Naive thymus-derived CD8-positive, alpha-beta T cell (primary cell): ENCODE data around the gene ACTL7B. TPM values are rescaled to one million over a fixed set of nuclear protein-coding genes. Genes with fewer than 3 reads are reported as not detected.

Experiments used
- ATAC-seq, 2 donors: fragments of 150-1000 bp; cut with Tn5 transposase in 1 of 2; sonication (Bioruptor Pico), chemical (Tn5 transposase) in 1 of 2; 1 replicate in 1 of 2; 2 replicates in 1 of 2; pipeline ENCODE4 v1.10.0; 2021; ENCODE audit warnings: mild to moderate bottlenecking in 2 of 2, moderate library complexity in 2 of 2
- POLR2A ChIA-PET: fragments of 350-600 bp; sonication (Branson Sonifier 250); formaldehyde crosslinking; loops from one replicate; lab custom pipeline; 2021; ENCODE audit warnings: antibody characterized with exemption; lab: Charles Lee
- DNase-seq, 10 donors: peaks; one replicate each; pipeline versions ENCODE4 v3.0.0 to v3.0.0-alpha.2; 2020 to 2022
- H3K27ac Mint-ChIP-seq, 10 donors: one replicate each; pipeline ENCODE4 v1.8.0; 2020 to 2022; ENCODE audit warnings: mild to moderate bottlenecking in 10 of 10, mixed read lengths in 10 of 10, moderate library complexity in 4 of 10, inconsistent platforms in 1 of 10
- H3K27me3 Mint-ChIP-seq, 5 donors: one replicate each; pipeline ENCODE4 v1.8.0; 2021 to 2022; ENCODE audit warnings: mixed read lengths in 5 of 5
- H3K36me3 Mint-ChIP-seq, 3 donors: one replicate each; pipeline ENCODE4 v1.8.0; 2020 to 2022; ENCODE audit warnings: mixed read lengths in 3 of 3, mild to moderate bottlenecking in 2 of 3, inconsistent platforms in 1 of 3
- H3K4me1 Mint-ChIP-seq, 4 donors: one replicate each; pipeline ENCODE4 v1.8.0; 2021 to 2022; ENCODE audit warnings: mixed read lengths in 4 of 4
- H3K4me3 Mint-ChIP-seq, 10 donors: one replicate each; pipeline ENCODE4 v1.8.0; 2020 to 2022; ENCODE audit warnings: mild to moderate bottlenecking in 10 of 10, mixed read lengths in 10 of 10, moderate library complexity in 6 of 10, inconsistent platforms in 1 of 10
- H3K9me3 Mint-ChIP-seq, 9 donors: one replicate each; pipeline ENCODE4 v1.8.0; 2020 to 2022; ENCODE audit warnings: mixed read lengths in 9 of 9, mild to moderate bottlenecking in 3 of 9, inconsistent platforms in 1 of 9, moderate library complexity in 1 of 9
- polyA plus RNA-seq, 3 donors: library from polyadenylated mRNA; unstranded; fragments of 300-500 nt; fragmentation: Illumina TruSeq; gene quantifications; one replicate each; pipeline ENCODE4 v1.2.3, GENCODE V29; 2021
- total RNA-seq, 8 experiments: library from RNA in 2 of 8; stranded (reverse) in 2 of 8; gene quantifications; one replicate each; pipeline ENCODE4 v1.2.3 and lab custom pipeline; 2021 to 2026

ACTL7B gene
- total and polyA plus RNA-seq, 5 experiments from 2014 or later: 0.21 TPM; not detected in 4

- ATAC-seq (peak in 1 of 2 donors; percentile 20), DNase-seq (no peak)
- peaks cover 8 to 86% (median 28%) of the 10 kb centered on the region in 3 donors for H3K36me3 Mint-ChIP-seq
- no peaks in the 10 kb centered on the region for H3K27me3 Mint-ChIP-seq
- POLR2A ChIA-PET: no interaction called here
- H3K27ac Mint-ChIP-seq: peak overlapping the region in 3 of 10 donors; percentile 4 to 80 (median 18)
- no peak overlapping the region for H3K4me3 Mint-ChIP-seq
- peaks cover 2 to 10% (median 6%) of the 10 kb centered on the region in 4 donors for H3K4me1 Mint-ChIP-seq
- H3K9me3 Mint-ChIP-seq: no peaks in the 10 kb centered on the region
Observed at GRCh38 chr9:108885643-108886348, 30.0 kb upstream of the ACTL7B start.

GRCh38 chr9:108884701-108885100 is 28.9 kb upstream of the ACTL7B start:
- Mint-ChIP-seq H3K9me3 (no peaks in the 10 kb centered on the region), H3K27me3 (no peaks in the 10 kb centered on the region), H3K4me3 (no peak overlapping the region), H3K36me3 (peaks cover 4 to 86% (median 23%) of the 10 kb centered on the region in 3 donors), H3K27ac (peak overlapping the region in 1 of 10 donors; percentile 41), H3K4me1 (peaks cover 2 to 10% (median 6%) of the 10 kb centered on the region in 4 donors)
- ATAC-seq (no peak), DNase-seq (no peak)
- POLR2A ChIA-PET: no interaction called here

- H3K36me3 Mint-ChIP-seq: peaks cover 8 to 88% (median 25%) of the 10 kb centered on the region in 3 donors
- DNase-seq (no peak), ATAC-seq (no peak)
- POLR2A ChIA-PET: no interaction called here
- no peak overlapping the region for H3K27ac Mint-ChIP-seq
- H3K27me3 Mint-ChIP-seq: no peaks in the 10 kb centered on the region
- no peaks in the 10 kb centered on the region for H3K9me3 Mint-ChIP-seq
- no peak overlapping the region for H3K4me3 Mint-ChIP-seq
- H3K4me1 Mint-ChIP-seq: peaks cover 2 to 10% (median 6%) of the 10 kb centered on the region in 4 donors
Observed at GRCh38 chr9:108883085-108883484, 27.3 kb upstream of the ACTL7B start.

- Mint-ChIP-seq H3K36me3 (peaks cover 8 to 91% (median 31%) of the 10 kb centered on the region in 3 donors), H3K27ac (peak overlapping the region in 5 of 10 donors; percentile 3 to 63 (median 35)), H3K27me3 (no peaks in the 10 kb centered on the region), H3K4me3 (no peak overlapping the region), H3K9me3 (no peaks in the 10 kb centered on the region), H3K4me1 (peaks cover 2 to 10% (median 6%) of the 10 kb centered on the region in 4 donors)
- POLR2A ChIA-PET: no interaction called here
- DNase-seq (no peak), ATAC-seq (no peak)
Observed at GRCh38 chr9:108882052-108882888, 26.5 kb upstream of the ACTL7B start.

GRCh38 chr9:108880738-108881316 is 25.0 kb upstream of the ACTL7B start:
- H3K9me3 Mint-ChIP-seq: no peaks in the 10 kb centered on the region
- H3K4me1 Mint-ChIP-seq: peaks cover 0 to 2% (median under 1%) of the 10 kb centered on the region in 4 donors
- no peaks in the 10 kb centered on the region for H3K27me3 Mint-ChIP-seq
- no peak overlapping the region for H3K27ac Mint-ChIP-seq
- H3K36me3 Mint-ChIP-seq: peaks cover 8 to 94% (median 27%) of the 10 kb centered on the region in 3 donors
- DNase-seq (no peak), ATAC-seq (no peak)
- no peak overlapping the region for H3K4me3 Mint-ChIP-seq
- POLR2A ChIA-PET: no interaction called here

- POLR2A ChIA-PET: no interaction called here
- Mint-ChIP-seq H3K27me3 (no peaks in the 10 kb centered on the region), H3K36me3 (peaks cover 18 to 96% (median 57%) of the 10 kb centered on the region in 3 donors), H3K4me3 (no peak overlapping the region), H3K27ac (no peak overlapping the region), H3K4me1 (no peaks in the 10 kb centered on the region), H3K9me3 (no peaks in the 10 kb centered on the region)
- ATAC-seq (no peak), DNase-seq (no peak)
Observed at GRCh38 chr9:108877524-108877923, 21.7 kb upstream of the ACTL7B start.

- no peaks in the 10 kb centered on the region for H3K4me1 Mint-ChIP-seq
- H3K4me3 Mint-ChIP-seq: no peak overlapping the region
- H3K27me3 Mint-ChIP-seq: no peaks in the 10 kb centered on the region
- DNase-seq (no peak), ATAC-seq (no peak)
- H3K36me3 Mint-ChIP-seq: peaks cover 24 to 96% (median 66%) of the 10 kb centered on the region in 3 donors
- peaks cover 0 to 6% (median 0%) of the 10 kb centered on the region in 9 donors for H3K9me3 Mint-ChIP-seq
- POLR2A ChIA-PET: no interaction called here
- no peak overlapping the region for H3K27ac Mint-ChIP-seq
Observed at GRCh38 chr9:108876425-108876824, 20.6 kb upstream of the ACTL7B start.

- no peaks in the 10 kb centered on the region for H3K27me3 Mint-ChIP-seq
- no peak overlapping the region for H3K4me3 Mint-ChIP-seq
- no peaks in the 10 kb centered on the region for H3K4me1 Mint-ChIP-seq
- DNase-seq (no peak), ATAC-seq (no peak)
- peaks cover 0 to 6% (median 0%) of the 10 kb centered on the region in 9 donors for H3K9me3 Mint-ChIP-seq
- H3K27ac Mint-ChIP-seq: no peak overlapping the region
- POLR2A ChIA-PET: no interaction called here
- peaks cover 22 to 95% (median 66%) of the 10 kb centered on the region in 3 donors for H3K36me3 Mint-ChIP-seq
Observed at GRCh38 chr9:108874058-108874788, 18.4 kb upstream of the ACTL7B start.

- ATAC-seq: no peak
- peak overlapping the region in 1 of 10 donors; percentile 7 for H3K27ac Mint-ChIP-seq
- no peak for DNase-seq
- H3K36me3 Mint-ChIP-seq: peaks cover 24 to 72% (median 48%) of the 10 kb centered on the region in 3 donors
- H3K4me3 Mint-ChIP-seq: no peak overlapping the region
- no peaks in the 10 kb centered on the region for H3K4me1 Mint-ChIP-seq
- POLR2A ChIA-PET: no interaction called here
- no peaks in the 10 kb centered on the region for H3K27me3 Mint-ChIP-seq
- peaks cover 0 to 6% (median 0%) of the 10 kb centered on the region in 9 donors for H3K9me3 Mint-ChIP-seq
Observed at GRCh38 chr9:108869092-108869725, 13.4 kb upstream of the ACTL7B start.

GRCh38 chr9:108867829-108868228 is 12.0 kb upstream of the ACTL7B start:
- H3K9me3 Mint-ChIP-seq: peaks cover 0 to 6% (median 0%) of the 10 kb centered on the region in 9 donors
- peaks cover 22 to 58% (median 35%) of the 10 kb centered on the region in 3 donors for H3K36me3 Mint-ChIP-seq
- H3K27ac Mint-ChIP-seq: no peak overlapping the region
- no peaks in the 10 kb centered on the region for H3K4me1 Mint-ChIP-seq
- POLR2A ChIA-PET: no interaction called here
- ATAC-seq: no peak
- H3K4me3 Mint-ChIP-seq: no peak overlapping the region
- H3K27me3 Mint-ChIP-seq: no peaks in the 10 kb centered on the region
- DNase-seq: no peak

- ATAC-seq: no peak
- no peak overlapping the region for H3K27ac Mint-ChIP-seq
Observed at GRCh38 chr9:108867116-108867515, 11.3 kb upstream of the ACTL7B start.

GRCh38 chr9:108866001-108866420 is 10.2 kb upstream of the ACTL7B start:
- no peaks in the 10 kb centered on the region for H3K27me3 Mint-ChIP-seq
- H3K27ac Mint-ChIP-seq: peak overlapping the region in 1 of 10 donors; percentile 22
- ATAC-seq (no peak), DNase-seq (no peak)
- H3K9me3 Mint-ChIP-seq: no peaks in the 10 kb centered on the region
- peaks cover 0 to 2% (median 0%) of the 10 kb centered on the region in 4 donors for H3K4me1 Mint-ChIP-seq
- no peak overlapping the region for H3K4me3 Mint-ChIP-seq
- peaks cover 14 to 42% (median 21%) of the 10 kb centered on the region in 3 donors for H3K36me3 Mint-ChIP-seq
- POLR2A ChIA-PET: no interaction called here

More at GRCh38 chr9:108867116-108867515, 11.3 kb upstream of the ACTL7B start:
- Mint-ChIP-seq H3K4me3 (no peak overlapping the region), H3K27me3 (no peaks in the 10 kb centered on the region), H3K36me3 (peaks cover 22 to 53% (median 30%) of the 10 kb centered on the region in 3 donors), H3K4me1 (no peaks in the 10 kb centered on the region), H3K9me3 (peaks cover 0 to 6% (median 0%) of the 10 kb centered on the region in 9 donors)
- POLR2A ChIA-PET: no interaction called here
- no peak for DNase-seq
